Measurements from ENCODE around the gene MXI1.

DNA sequence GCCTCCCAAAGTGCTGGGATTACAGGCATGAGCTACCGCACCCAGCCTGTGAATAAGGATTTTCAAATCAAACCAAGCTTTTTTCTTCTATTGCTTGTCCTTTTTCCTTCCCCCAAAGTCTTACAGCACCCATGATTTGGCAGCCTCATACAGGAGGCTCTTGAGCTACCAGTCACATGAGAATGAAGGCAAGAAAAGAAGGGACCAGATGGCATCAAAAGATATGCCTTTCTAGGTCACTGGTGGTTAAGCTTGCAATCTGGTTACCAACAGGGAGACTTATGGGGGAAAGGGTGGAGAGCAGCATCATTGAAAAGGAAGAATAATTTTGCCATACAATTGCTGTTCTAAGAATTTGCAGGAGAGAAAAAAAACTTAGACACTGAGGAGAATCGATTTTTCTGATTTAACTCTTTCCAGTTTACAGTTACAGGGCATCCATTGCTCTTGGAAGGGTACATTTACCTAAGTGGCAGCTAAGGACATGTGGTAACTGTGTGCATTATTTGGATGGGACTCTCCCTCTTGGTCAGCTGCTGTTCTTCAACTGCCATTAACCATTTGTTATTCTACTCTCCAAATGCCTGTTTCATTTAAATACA is 67.8 kb downstream of the MXI1 start:
- TF ChIP-seq, protein P1, sequence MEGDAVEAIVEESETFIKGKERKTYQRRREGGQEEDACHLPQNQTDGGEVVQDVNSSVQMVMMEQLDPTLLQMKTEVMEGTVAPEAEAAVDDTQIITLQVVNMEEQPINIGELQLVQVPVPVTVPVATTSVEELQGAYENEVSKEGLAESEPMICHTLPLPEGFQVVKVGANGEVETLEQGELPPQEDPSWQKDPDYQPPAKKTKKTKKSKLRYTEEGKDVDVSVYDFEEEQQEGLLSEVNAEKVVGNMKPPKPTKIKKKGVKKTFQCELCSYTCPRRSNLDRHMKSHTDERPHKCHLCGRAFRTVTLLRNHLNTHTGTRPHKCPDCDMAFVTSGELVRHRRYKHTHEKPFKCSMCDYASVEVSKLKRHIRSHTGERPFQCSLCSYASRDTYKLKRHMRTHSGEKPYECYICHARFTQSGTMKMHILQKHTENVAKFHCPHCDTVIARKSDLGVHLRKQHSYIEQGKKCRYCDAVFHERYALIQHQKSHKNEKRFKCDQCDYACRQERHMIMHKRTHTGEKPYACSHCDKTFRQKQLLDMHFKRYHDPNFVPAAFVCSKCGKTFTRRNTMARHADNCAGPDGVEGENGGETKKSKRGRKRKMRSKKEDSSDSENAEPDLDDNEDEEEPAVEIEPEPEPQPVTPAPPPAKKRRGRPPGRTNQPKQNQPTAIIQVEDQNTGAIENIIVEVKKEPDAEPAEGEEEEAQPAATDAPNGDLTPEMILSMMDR (IDR thresholded peaks at IDR 0.05), result no peak
- TF ChIP-seq REST (IDR thresholded peaks at IDR 0.05; ENCODE audit: insufficient read depth in 1 of 2, low read depth in 2 of 2, low read length in 1 of 2) (no peak), SIN3A (IDR thresholded peaks at IDR 0.05; ENCODE audit: borderline replicate concordance, insufficient read depth, low read depth, low read length) (no peak), TCF7L2 (IDR thresholded peaks at IDR 0.05; ENCODE audit: low read depth, low read length) (no peak), POLR2AphosphoS5 (IDR thresholded peaks at IDR 0.05; ENCODE audit: low read depth, low read length) (no peak)
